Measurements from ENCODE around the gene PSKH1.
A peak's percentile ranks its signal among the peaks of the same experiment; 100 is the strongest.

Gene PSKH1

DNA sequence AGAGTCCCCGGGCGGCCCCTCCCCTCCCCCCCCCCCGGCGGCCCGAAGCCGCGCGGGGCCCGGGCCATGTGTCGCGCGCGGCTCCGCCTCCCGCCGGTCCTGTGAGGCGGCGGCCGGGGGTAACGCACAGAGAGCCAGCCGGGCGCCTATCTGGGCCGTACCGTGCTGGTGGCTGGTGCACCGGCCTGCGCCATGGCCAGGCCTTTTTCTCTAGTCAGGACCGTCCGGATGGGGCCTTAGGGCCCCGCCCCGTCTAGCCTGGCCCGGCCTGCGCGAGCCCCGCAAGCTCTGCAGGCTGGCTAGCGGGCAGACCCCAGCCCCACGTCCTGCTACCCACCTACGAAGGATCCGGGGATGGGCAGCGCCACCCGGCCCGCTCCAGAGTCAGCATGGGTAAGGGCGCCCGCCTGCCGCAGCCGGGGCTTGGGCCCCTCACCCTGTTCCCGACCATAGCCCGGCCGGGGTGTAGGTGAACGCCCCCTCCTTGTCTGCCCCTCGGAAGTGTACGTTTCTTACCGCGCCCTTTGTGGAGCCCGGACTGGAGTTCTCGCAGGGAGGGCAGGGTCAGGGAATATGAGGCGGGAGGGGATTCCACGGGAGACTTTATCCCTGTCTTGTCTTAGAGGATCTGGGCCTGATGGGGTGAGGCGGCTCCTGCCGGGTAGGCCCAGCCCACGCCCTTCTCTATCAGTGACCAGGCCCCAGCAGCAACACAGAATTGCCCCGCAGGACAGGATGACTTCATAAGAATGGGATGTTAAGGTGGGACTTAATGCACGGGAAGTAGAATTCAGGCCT lies 45.8 kb upstream of the PSKH1 start, which contains the start of gene CENPT:
Gene CENPT (minus strand): TSS at position 630 of the 798 bp plus-strand sequence. CDS start 13,834 bp downstream, outside the sequence.
- Histone ChIP-seq H3K23ac (ENCODE audit: low read length in 2 of 2) (peak within 1 kb of the TSS; percentile 3 to 82), H2BK12ac (ENCODE audit: low read length in 2 of 2) (no peak within 1 kb of the TSS), H3K4me2 (ENCODE audit: low read length, poor library complexity, severe bottlenecking) (peak within 1 kb of the TSS; percentile 89), H3K79me1 (replicated peaks; ENCODE audit: low read length, poor library complexity, severe bottlenecking) (peaks cover 2% of the 10 kb centered on the region), H3K9me3 (ENCODE audit: control insufficient read depth, low read length) (no peaks in the 10 kb centered on the region), H3K27ac (ENCODE audit: low read length, poor library complexity, severe bottlenecking) (peak within 1 kb of the TSS; percentile 97), H2BK15ac (ENCODE audit: low read depth, poor library complexity, severe bottlenecking) (peak within 1 kb of the TSS; percentile 92), H3K18ac (ENCODE audit: low read depth in 1 of 2, low read length in 2 of 2) (peak within 1 kb of the TSS; percentile 98 to 99), H4K91ac (ENCODE audit: low read length) (peak within 1 kb of the TSS; percentile 99), H3K4me1 (ENCODE audit: control insufficient read depth, insufficient read depth, low read depth, low read length) (peaks cover 30% of the 10 kb centered on the region), H3K9ac (ENCODE audit: low read length) (peak within 1 kb of the TSS; percentile 98), H2AK5ac (ENCODE audit: low read length, severe bottlenecking) (peak within 1 kb of the TSS; percentile 62), H2AFZ (ENCODE audit: low read depth, low read length) (peak within 1 kb of the TSS; percentile 8), H2BK120ac (ENCODE audit: low read depth, low read length) (peak within 1 kb of the TSS; percentile 99), H3K4me3 (ENCODE audit: insufficient read depth in 1 of 2, low read depth in 1 of 2, low read length in 2 of 2) (peak within 1 kb of the TSS; percentile 85 to 92), H3K14ac (ENCODE audit: low read length in 2 of 2) (peak within 1 kb of the TSS; percentile 83 to 84), H3K36me3 (ENCODE audit: control insufficient read depth in 1 of 2, insufficient read depth in 2 of 2, low read depth in 1 of 2, low read length in 2 of 2) (peaks cover 16 to 20% of the 10 kb centered on the region in 2 experiments), H3K4ac (ENCODE audit: low read depth in 1 of 2, low read length in 2 of 2) (peak within 1 kb of the TSS; percentile 98 to 99), H3K27me3 (ENCODE audit: control insufficient read depth in 1 of 2, insufficient read depth in 1 of 2, low read length in 2 of 2) (no peaks in the 10 kb centered on the region), H4K8ac (ENCODE audit: low read length) (peak within 1 kb of the TSS; percentile 100), H2BK5ac (ENCODE audit: low read depth, low read length, poor library complexity, severe bottlenecking) (peak within 1 kb of the TSS; percentile 89)
- under 1% methylated on average over 48 of the region's 62 CpGs for WGBS
- peak; percentile 71 for DNase-seq

DNA sequence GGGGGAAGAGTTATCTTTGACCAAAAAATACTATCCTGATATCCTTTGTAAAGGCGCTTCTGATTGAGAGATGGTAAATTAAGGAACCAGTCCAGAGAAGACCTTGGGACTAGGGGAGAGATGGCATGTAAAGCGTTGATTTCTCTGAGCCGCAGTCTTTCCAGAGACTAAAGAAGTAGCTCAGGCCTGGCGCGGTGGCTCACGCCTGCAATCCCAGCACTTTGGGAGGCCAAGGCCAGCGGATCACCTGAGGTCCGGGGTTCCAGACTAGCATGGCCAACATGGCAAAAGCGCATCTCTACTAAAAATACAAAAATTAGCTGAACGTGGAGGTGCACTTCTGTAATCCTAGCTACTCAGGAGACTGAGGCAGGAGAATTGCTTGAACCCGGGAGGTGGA lies 44.9 kb upstream of the PSKH1 start:
- Histone ChIP-seq H4K91ac (ENCODE audit: low read length) (no peak overlapping the region), H4K8ac (ENCODE audit: low read length) (no peak overlapping the region), H3K4me1 (ENCODE audit: control insufficient read depth, insufficient read depth, low read depth, low read length) (peaks cover 27% of the 10 kb centered on the region), H3K9ac (ENCODE audit: low read length) (peak overlapping the region; percentile 98), H3K4ac (ENCODE audit: low read depth in 1 of 2, low read length in 2 of 2) (no peak overlapping the region), H3K27ac (ENCODE audit: low read length, poor library complexity, severe bottlenecking) (peak overlapping the region; percentile 88), H3K36me3 (ENCODE audit: control insufficient read depth in 1 of 2, insufficient read depth in 2 of 2, low read depth in 1 of 2, low read length in 2 of 2) (peaks cover 16 to 21% of the 10 kb centered on the region in 2 experiments), H3K4me2 (ENCODE audit: low read length, poor library complexity, severe bottlenecking) (peak overlapping the region; percentile 81), H2BK120ac (ENCODE audit: low read depth, low read length) (no peak overlapping the region), H2AFZ (ENCODE audit: low read depth, low read length) (no peak overlapping the region), H3K18ac (ENCODE audit: low read depth in 1 of 2, low read length in 2 of 2) (no peak overlapping the region), H3K9me3 (ENCODE audit: control insufficient read depth, low read length) (no peaks in the 10 kb centered on the region), H2AK5ac (ENCODE audit: low read length, severe bottlenecking) (no peak overlapping the region), H3K23ac (ENCODE audit: low read length in 2 of 2) (no peak overlapping the region), H3K79me1 (replicated peaks; ENCODE audit: low read length, poor library complexity, severe bottlenecking) (peaks cover 2% of the 10 kb centered on the region), H3K27me3 (ENCODE audit: control insufficient read depth in 1 of 2, insufficient read depth in 1 of 2, low read length in 2 of 2) (no peaks in the 10 kb centered on the region), H2BK5ac (ENCODE audit: low read depth, low read length, poor library complexity, severe bottlenecking) (no peak overlapping the region), H3K4me3 (ENCODE audit: insufficient read depth in 1 of 2, low read depth in 1 of 2, low read length in 2 of 2) (peak overlapping the region in 1 of 2 experiments; percentile 85), H2BK12ac (ENCODE audit: low read length in 2 of 2) (no peak overlapping the region), H3K14ac (ENCODE audit: low read length in 2 of 2) (no peak overlapping the region), H2BK15ac (ENCODE audit: low read depth, poor library complexity, severe bottlenecking) (no peak overlapping the region)
- 93% methylated on average over 11 of the region's 11 CpGs for WGBS
- DNase-seq: no peak

DNA sequence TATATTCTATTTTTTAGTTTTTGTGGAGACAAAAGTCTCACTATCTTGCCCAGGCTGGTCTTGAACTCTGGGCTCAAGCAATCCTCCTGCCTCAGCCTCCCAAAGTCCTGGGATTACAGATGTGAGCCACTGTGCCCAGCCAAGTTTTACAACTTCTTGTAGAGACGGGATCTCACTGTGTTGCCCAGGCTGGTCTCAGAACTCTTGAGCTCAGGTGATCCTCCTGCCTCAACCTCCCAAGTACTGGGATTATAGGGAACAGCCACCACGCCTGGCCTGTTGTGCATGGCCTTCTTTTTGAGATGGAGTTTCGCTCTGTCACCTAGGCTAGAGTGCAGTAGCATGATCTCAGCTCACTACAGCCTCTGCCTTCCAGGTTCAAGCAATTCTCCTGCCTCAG lies 39.4 kb upstream of the PSKH1 start:
- Histone ChIP-seq H3K36me3 (ENCODE audit: control insufficient read depth in 1 of 2, insufficient read depth in 2 of 2, low read depth in 1 of 2, low read length in 2 of 2) (peaks cover 7 to 37% of the 10 kb centered on the region in 2 experiments), H3K9me3 (ENCODE audit: control insufficient read depth, low read length) (no peaks in the 10 kb centered on the region), H2BK120ac (ENCODE audit: low read depth, low read length) (no peak overlapping the region), H3K23ac (ENCODE audit: low read length in 2 of 2) (no peak overlapping the region), H4K8ac (ENCODE audit: low read length) (no peak overlapping the region), H3K4me2 (ENCODE audit: low read length, poor library complexity, severe bottlenecking) (no peak overlapping the region), H3K14ac (ENCODE audit: low read length in 2 of 2) (no peak overlapping the region), H3K4ac (ENCODE audit: low read depth in 1 of 2, low read length in 2 of 2) (no peak overlapping the region), H3K27ac (ENCODE audit: low read length, poor library complexity, severe bottlenecking) (no peak overlapping the region), H2AFZ (ENCODE audit: low read depth, low read length) (no peak overlapping the region), H3K27me3 (ENCODE audit: control insufficient read depth in 1 of 2, insufficient read depth in 1 of 2, low read length in 2 of 2) (no peaks in the 10 kb centered on the region), H3K4me3 (ENCODE audit: insufficient read depth in 1 of 2, low read depth in 1 of 2, low read length in 2 of 2) (no peak overlapping the region), H2BK15ac (ENCODE audit: low read depth, poor library complexity, severe bottlenecking) (no peak overlapping the region), H2BK12ac (ENCODE audit: low read length in 2 of 2) (no peak overlapping the region), H2AK5ac (ENCODE audit: low read length, severe bottlenecking) (no peak overlapping the region), H3K9ac (ENCODE audit: low read length) (no peak overlapping the region), H3K4me1 (ENCODE audit: control insufficient read depth, insufficient read depth, low read depth, low read length) (peaks cover 23% of the 10 kb centered on the region), H3K79me1 (replicated peaks; ENCODE audit: low read length, poor library complexity, severe bottlenecking) (no peaks in the 10 kb centered on the region), H3K18ac (ENCODE audit: low read depth in 1 of 2, low read length in 2 of 2) (no peak overlapping the region), H4K91ac (ENCODE audit: low read length) (no peak overlapping the region), H2BK5ac (ENCODE audit: low read depth, low read length, poor library complexity, severe bottlenecking) (no peak overlapping the region)
- no peak for DNase-seq
- 95% methylated on average over 3 of the region's 3 CpGs for WGBS

DNA sequence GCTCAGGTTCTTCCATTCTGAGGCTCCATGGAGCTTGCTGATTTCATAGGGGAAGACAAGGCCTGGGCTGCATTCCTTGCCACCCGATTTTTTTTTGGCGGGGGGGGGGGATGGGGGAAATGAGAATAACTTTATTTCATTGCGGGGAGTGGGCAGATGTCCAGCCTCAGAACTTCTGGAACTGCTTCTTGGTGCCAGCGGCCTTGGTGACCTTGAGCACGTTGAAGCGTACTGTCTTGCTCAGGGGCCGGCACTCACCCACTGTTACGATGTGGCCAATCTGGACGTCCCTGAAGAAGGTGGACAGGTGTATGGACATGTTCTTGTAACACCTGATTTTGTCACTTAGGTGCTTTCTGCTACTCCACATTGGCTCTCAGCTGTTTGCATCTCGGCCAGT lies 37.3 kb upstream of the PSKH1 start:
- Histone ChIP-seq H3K79me1 (replicated peaks; ENCODE audit: low read length, poor library complexity, severe bottlenecking) (no peaks in the 10 kb centered on the region), H3K4me1 (ENCODE audit: control insufficient read depth, insufficient read depth, low read depth, low read length) (peaks cover 22% of the 10 kb centered on the region), H3K4ac (ENCODE audit: low read depth in 1 of 2, low read length in 2 of 2) (no peak overlapping the region), H2BK120ac (ENCODE audit: low read depth, low read length) (no peak overlapping the region), H3K14ac (ENCODE audit: low read length in 2 of 2) (no peak overlapping the region), H3K4me2 (ENCODE audit: low read length, poor library complexity, severe bottlenecking) (no peak overlapping the region), H2AK5ac (ENCODE audit: low read length, severe bottlenecking) (no peak overlapping the region), H3K27me3 (ENCODE audit: control insufficient read depth in 1 of 2, insufficient read depth in 1 of 2, low read length in 2 of 2) (no peaks in the 10 kb centered on the region), H2BK5ac (ENCODE audit: low read depth, low read length, poor library complexity, severe bottlenecking) (no peak overlapping the region), H3K9me3 (ENCODE audit: control insufficient read depth, low read length) (no peaks in the 10 kb centered on the region), H4K8ac (ENCODE audit: low read length) (no peak overlapping the region), H3K27ac (ENCODE audit: low read length, poor library complexity, severe bottlenecking) (no peak overlapping the region), H3K23ac (ENCODE audit: low read length in 2 of 2) (no peak overlapping the region), H2AFZ (ENCODE audit: low read depth, low read length) (no peak overlapping the region), H3K18ac (ENCODE audit: low read depth in 1 of 2, low read length in 2 of 2) (no peak overlapping the region), H4K91ac (ENCODE audit: low read length) (no peak overlapping the region), H3K4me3 (ENCODE audit: insufficient read depth in 1 of 2, low read depth in 1 of 2, low read length in 2 of 2) (no peak overlapping the region), H3K36me3 (ENCODE audit: control insufficient read depth in 1 of 2, insufficient read depth in 2 of 2, low read depth in 1 of 2, low read length in 2 of 2) (peaks cover 0 to 39% of the 10 kb centered on the region in 2 experiments), H2BK12ac (ENCODE audit: low read length in 2 of 2) (no peak overlapping the region), H3K9ac (ENCODE audit: low read length) (no peak overlapping the region), H2BK15ac (ENCODE audit: low read depth, poor library complexity, severe bottlenecking) (no peak overlapping the region)
- DNase-seq: no peak
- WGBS: 95% methylated on average over 10 of the region's 10 CpGs
